CD4-positive, alpha-beta T cell treated with Interleukin-4 for 4 hours (primary cell): ENCODE results near the gene CYP4F12.

Experiments used
- DNase-seq: peaks from one replicate; pipeline ENCODE4 v3.0.0-alpha.2; 2020

CYP4F12 gene

DNA sequence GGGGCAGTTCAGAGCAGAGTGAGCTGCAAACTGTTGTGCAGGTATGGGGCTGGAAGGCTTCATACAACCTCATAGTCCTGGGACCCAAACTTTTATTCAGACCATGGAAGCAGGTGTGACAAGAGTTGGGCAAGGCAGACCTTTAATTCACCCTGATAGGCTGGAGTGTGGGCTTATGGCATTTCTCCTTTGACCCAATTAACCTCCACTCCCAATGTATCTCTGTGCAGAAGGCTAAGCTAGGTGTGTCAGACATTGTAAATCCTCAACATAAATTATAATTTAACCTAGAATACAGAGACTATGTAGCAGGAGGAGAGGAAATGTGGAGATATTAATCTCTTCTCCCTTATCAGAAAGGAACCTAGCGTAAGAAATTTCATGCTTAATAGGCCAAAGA, 42.8 kb downstream of the CYP4F12 start:
- DNase-seq = no peak

DNA sequence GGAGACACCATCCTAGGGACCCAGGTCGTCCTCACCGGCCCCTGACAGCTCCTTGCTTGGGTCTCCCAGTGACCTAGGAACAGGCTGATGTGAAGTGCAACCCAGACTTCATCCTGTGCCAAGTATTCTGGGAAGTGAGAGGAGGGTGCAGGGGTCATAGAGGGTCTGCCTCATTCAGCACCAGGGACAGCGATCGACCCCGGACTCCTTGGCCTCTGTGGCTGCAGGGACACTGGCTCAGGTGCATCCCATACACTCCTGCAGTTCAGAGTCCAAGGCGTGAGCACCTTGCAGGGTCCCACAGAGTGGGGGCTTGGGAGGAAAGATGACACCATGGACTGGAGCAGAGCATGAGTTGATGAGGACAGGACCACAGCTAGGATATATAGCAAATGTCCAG, 44.9 kb downstream of the CYP4F12 start:
- no peak for DNase-seq

DNA sequence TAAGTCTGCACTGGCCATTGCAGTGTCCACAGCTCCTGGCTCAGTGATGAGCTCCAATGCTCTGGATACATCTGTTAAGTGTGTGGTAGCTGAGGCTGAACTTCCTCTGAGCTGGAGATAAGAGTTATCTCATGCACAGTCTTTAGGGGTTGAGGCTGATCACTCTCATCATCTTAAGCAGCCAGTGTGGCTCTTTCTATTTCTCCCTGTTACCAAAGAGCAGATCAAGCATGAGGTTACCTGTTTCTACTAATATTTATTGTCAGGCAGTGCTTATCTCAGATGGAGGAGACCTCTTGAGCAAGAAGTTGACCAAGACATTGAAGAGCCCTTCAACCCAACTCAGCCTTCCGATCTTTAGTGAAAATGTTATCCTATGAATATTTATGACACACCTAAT, 48.4 kb downstream of the CYP4F12 start:
- no peak for DNase-seq

GRCh38 chr19:15722956-15723355, 50.1 kb downstream of the CYP4F12 start:
- DNase-seq = no peak

DNA sequence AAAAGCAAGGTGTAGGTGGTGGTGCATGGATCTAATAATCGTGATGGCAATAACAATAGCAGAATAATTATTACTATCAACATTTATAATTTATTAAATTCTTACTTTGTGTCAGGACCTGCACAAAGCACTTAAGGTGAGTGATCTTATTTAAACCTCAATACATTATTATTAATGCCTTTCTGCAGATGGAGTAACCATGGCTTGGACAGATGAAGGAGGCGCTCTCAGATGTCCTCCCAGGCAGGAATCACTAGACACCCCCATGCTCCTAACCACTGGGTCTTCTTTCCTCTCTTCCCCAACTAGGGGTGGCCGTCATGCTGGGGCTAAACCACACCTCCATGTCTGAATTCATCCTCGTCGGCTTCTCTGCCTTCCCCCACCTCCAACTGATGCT, 54.8 kb downstream of the CYP4F12 start, which contains the start of gene OR10H2:
Gene OR10H2 (plus strand): TSS at position 301 of the 400 bp plus-strand sequence. CDS start 20 bp downstream, at position 321.
- DNase-seq = no peak

- DNase-seq = no peak
Measured at GRCh38 chr19:15730538-15730937, 57.7 kb downstream of the CYP4F12 start.

DNA sequence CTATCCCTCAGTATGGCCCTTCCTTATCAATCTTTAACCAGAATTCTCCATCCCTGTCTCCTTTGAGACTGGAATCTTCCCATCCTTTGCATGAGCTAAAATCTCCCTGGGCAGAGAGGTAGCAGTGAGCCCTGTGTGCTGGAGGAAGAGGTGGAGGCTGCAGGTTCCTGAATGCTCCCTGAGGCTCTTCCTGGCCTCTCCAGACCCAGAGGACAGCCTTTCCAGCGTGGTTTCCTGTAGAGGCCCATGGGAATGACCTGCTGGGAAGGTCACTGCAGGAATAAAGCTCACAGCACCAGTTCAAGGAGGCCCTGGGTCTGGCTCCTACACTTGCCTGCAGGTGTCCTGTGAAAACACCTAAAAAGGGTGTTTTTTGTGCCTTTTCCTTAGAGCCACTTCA, 59.5 kb downstream of the CYP4F12 start:
- DNase-seq = no peak

DNA sequence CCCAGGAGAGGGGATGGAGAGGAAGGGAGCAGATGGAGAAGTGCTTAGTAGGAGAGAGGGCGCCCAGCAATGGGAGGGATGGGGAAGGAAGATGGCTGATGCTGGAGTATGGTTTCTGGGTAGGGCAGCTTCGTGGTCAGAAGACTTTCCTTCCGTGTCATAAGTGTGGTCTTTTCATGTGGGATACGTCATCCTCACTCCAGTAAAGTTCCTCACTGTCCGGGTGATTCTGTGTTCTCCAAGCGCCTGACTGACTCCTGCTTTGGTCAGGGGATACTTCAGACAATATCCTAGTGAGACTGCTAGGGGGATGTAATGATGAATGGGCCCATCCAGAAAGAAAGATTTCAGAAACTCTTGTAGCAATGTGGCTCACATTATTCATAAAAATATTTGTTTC, 61.0 kb downstream of the CYP4F12 start:
- DNase-seq = no peak

DNA sequence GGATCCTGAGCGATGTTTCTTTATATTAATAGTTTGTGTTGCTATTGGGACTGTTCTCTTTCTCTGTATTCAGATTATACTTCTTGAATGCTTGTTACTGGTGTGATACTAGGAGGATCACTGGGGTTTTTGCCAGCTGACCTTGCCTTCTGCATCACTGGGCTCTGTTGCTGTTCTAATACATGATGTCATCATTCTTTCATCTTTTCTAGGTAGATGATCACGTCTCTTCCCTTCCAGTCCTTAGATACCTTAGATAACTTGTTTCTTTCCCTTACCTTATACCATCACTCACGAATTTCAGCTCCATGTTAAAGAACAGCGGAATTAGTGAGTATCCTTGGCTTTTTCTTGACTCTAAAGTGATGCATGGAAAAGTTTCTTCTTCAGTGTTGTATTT, 64.8 kb downstream of the CYP4F12 start, which contains the start of gene OR10H3:
Gene OR10H3 (plus strand): TSS at position 264 of the 400 bp plus-strand sequence. CDS start 3,408 bp downstream, outside the sequence.
- DNase-seq = no peak

DNA sequence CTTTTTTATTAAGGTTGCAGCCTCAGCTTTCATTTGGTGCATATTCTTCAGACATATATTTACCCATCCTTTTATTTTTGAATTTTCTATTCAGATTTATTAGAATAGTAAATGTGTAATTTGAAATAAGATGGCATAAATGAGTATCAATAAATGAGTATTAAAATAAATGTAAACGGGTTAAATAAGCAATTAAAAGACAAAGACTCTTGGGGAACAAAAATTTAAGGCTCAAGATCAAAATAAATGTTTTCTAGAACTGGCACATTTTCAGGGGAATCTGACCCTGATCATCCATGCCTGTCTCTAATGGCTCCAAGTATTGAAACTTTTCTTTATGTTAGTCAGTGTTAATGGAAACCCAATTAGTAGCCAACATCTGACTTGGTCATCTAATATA, 67.9 kb downstream of the CYP4F12 start:
- no peak for DNase-seq
